HCT116 (cell line): Measurements from ENCODE around the gene OR2T11. TPM values are rescaled to one million over a fixed set of nuclear protein-coding genes. Genes with fewer than 3 reads are reported as not detected.

Experiments used
- ATAC-seq: fragments of 200-7000 bp; cut with Tn5 transposase; 2 replicates; pipeline ENCODE4 v1.9.1; 2020; ENCODE audit warnings: mild to moderate bottlenecking, moderate library complexity
- BruUV-seq: library from RNA; stranded (reverse); fragments of 400-500 nt; replicated peaks from 2 replicates; lab custom pipeline; 2021; lab: Mats Ljungman, UMichigan
- CTCF ChIA-PET: fragments of 300-600 bp; sonication (Branson Sonifier 250); formaldehyde crosslinking; loops from one replicate; lab custom pipeline; 2021; ENCODE audit warnings: antibody characterized with exemption; lab: Charles Lee
- POLR2A ChIA-PET: fragments of 300-600, 350-600 bp; sonication (Branson Sonifier 250); formaldehyde crosslinking; loops from one replicate; lab custom pipeline; 2021; ENCODE audit warnings: antibody characterized with exemption; lab: Charles Lee
- RAD21 ChIA-PET, 2 experiments: fragments of 300-600 bp; sonication (Branson Sonifier 250); formaldehyde crosslinking; loops; one replicate each; lab custom pipeline; 2023; ENCODE audit warnings: low total read pairs in 2 of 2; ENCODE audit not compliant: uncharacterized antibody in 2 of 2, unreplicated experiment in 2 of 2, low non-redundant PET in 1 of 2; lab: Charles Lee
- DNase-seq: peaks from one replicate; pipeline ENCODE4 v3.0.0-alpha.2; 2010; ENCODE audit warnings: low read depth, low spot score
- H2AFZ ChIP-seq: fragments of 200-600 bp; shearing (Covaris generic), sonication (generic); 2 replicates; pipeline ENCODE4 v1.6.1; 2017; ENCODE audit warnings: low read depth, mixed run types, mixed read lengths, antibody characterized with exemption, low read length; ENCODE audit not compliant: poor library complexity, severe bottlenecking
- H3K27ac ChIP-seq: 2 replicates; pipeline ENCODE4 v1.5.1; 2012; ENCODE audit warnings: low read depth, low read length
- H3K27me3 ChIP-seq: fragments of 200-600 bp; sonication (generic); 2 replicates; pipeline ENCODE4 v1.6.1; 2016; ENCODE audit warnings: mixed run types, low read length, mixed read lengths; ENCODE audit not compliant: insufficient read depth
- H3K36me3 ChIP-seq, 2 experiments: fragments of 200-500 bp in 1 of 2; fragments of 200-600 bp in 1 of 2; sonication (Bioruptor generic) in 1 of 2; sonication (generic) in 1 of 2; 2 replicates each; pipeline versions ENCODE4 v1.5.1 to v1.6.1; 2014 to 2016; ENCODE audit warnings: low read length in 2 of 2, inconsistent platforms in 1 of 2, mixed read lengths in 1 of 2, mixed run types in 1 of 2; ENCODE audit not compliant: insufficient read depth in 2 of 2, control insufficient read depth in 1 of 2
- H3K4me1 ChIP-seq, 2 experiments: fragments of 200-600 bp in 1 of 2; sonication (generic) in 1 of 2; 2 replicates each; pipeline versions ENCODE4 v1.5.1 to v1.6.1; 2012 to 2017; ENCODE audit warnings: low read length in 2 of 2, inconsistent platforms in 1 of 2, mild to moderate bottlenecking in 1 of 2, mixed read lengths in 1 of 2, mixed run types in 1 of 2, moderate library complexity in 1 of 2; ENCODE audit not compliant: insufficient read depth in 2 of 2, control insufficient read depth in 1 of 2
- H3K4me2 ChIP-seq: fragments of 200-600 bp; sonication (generic); 2 replicates; pipeline ENCODE4 v1.6.1; 2017; ENCODE audit warnings: mixed run types, low read length, mixed read lengths
- H3K4me3 ChIP-seq, 2 experiments: fragments of 200-600 bp in 1 of 2; sonication (generic) in 1 of 2; replicated peaks in 1 of 2; 2 replicates each; pipeline ENCODE4 v1.5.1; 2011 to 2016; ENCODE audit warnings: low read length in 2 of 2, control low read depth in 1 of 2, low read depth in 1 of 2, mild to moderate bottlenecking in 1 of 2, mixed read lengths in 1 of 2, mixed run types in 1 of 2
- H3K79me2 ChIP-seq: fragments of 200-600 bp; sonication (generic); 2 replicates; pipeline ENCODE4 v1.6.1; 2017; ENCODE audit warnings: mild to moderate bottlenecking, mixed run types, low read length, moderate library complexity, mixed read lengths; ENCODE audit not compliant: insufficient read depth
- H3K9ac ChIP-seq: fragments of 200-600 bp; sonication (generic); 2 replicates; pipeline ENCODE4 v1.6.1; 2016; ENCODE audit warnings: low read length, mixed read lengths
- H3K9me2 ChIP-seq: fragments of 200-600 bp; sonication (generic), shearing (Covaris generic); 2 replicates; pipeline ENCODE4 v1.6.1; 2017; ENCODE audit warnings: mixed run types, mild to moderate bottlenecking, moderate library complexity; ENCODE audit not compliant: insufficient read depth
- H3K9me3 ChIP-seq, 2 experiments: fragments of 200-500 bp in 1 of 2; fragments of 200-600 bp in 1 of 2; sonication (Bioruptor generic) in 1 of 2; sonication (generic) in 1 of 2; 2 replicates each; pipeline ENCODE4 v1.6.1; 2014 to 2017; ENCODE audit warnings: low read length in 2 of 2, mixed read lengths in 2 of 2, inconsistent platforms in 1 of 2, low read depth in 1 of 2, mild to moderate bottlenecking in 1 of 2, mixed run types in 1 of 2, moderate library complexity in 1 of 2; ENCODE audit not compliant: control insufficient read depth in 1 of 2, insufficient read depth in 1 of 2
- H4K20me1 ChIP-seq: fragments of 200-600 bp; sonication (generic), shearing (Covaris generic); 2 replicates; pipeline ENCODE4 v1.6.1; 2017; ENCODE audit warnings: mixed run types, mild to moderate bottlenecking, moderate library complexity; ENCODE audit not compliant: insufficient read depth
- CBX3 ChIP-seq: IDR thresholded peaks from 2 replicates; pipeline ENCODE4 v1.6.1; 2012; ENCODE audit warnings: low read depth
- CTCF ChIP-seq, 3 experiments: fragments of 200-600 bp in 1 of 3; sonication (generic) in 1 of 3; IDR thresholded peaks in 2 of 3; conservative IDR thresholded peaks in 1 of 3; 2 replicates each; pipeline ENCODE4 v1.5.1; 2012 to 2017; ENCODE audit warnings: low read depth in 2 of 3, low read length in 2 of 3, antibody characterized with exemption in 1 of 3, borderline replicate concordance in 1 of 3, control low read depth in 1 of 3, mild to moderate bottlenecking in 1 of 3, mixed read lengths in 1 of 3, mixed run types in 1 of 3, moderate library complexity in 1 of 3; ENCODE audit not compliant: insufficient read depth in 1 of 3
- EGR1 ChIP-seq: IDR thresholded peaks from 2 replicates; pipeline ENCODE4 v1.6.1; 2012; ENCODE audit warnings: low read depth
- ELF1 ChIP-seq: IDR thresholded peaks from 2 replicates; pipeline ENCODE4 v1.6.1; 2012; ENCODE audit warnings: low read depth, borderline replicate concordance
- EZH2 ChIP-seq: fragments of 200-600 bp; sonication (generic); IDR thresholded peaks from 2 replicates; pipeline ENCODE4 v1.6.1; 2017; ENCODE audit warnings: antibody characterized with exemption, mixed run types
- EZH2phosphoT487 ChIP-seq: fragments of 200-600 bp; IDR thresholded peaks from 2 replicates; pipeline ENCODE4 v1.6.1; 2018; ENCODE audit warnings: antibody characterized with exemption, borderline replicate concordance
- FOSL1 ChIP-seq: IDR thresholded peaks from 2 replicates; pipeline ENCODE4 v1.6.1; 2012; ENCODE audit warnings: low read depth
- POLR2AphosphoS5 ChIP-seq: IDR thresholded peaks from 2 replicates; pipeline ENCODE4 v1.6.1; 2011; ENCODE audit warnings: mild to moderate bottlenecking, low read depth, low read length, moderate library complexity
- RAD21 ChIP-seq: IDR thresholded peaks from 2 replicates; pipeline ENCODE4 v1.6.1; 2012; ENCODE audit warnings: low read depth, mild to moderate bottlenecking
- SRF ChIP-seq: IDR thresholded peaks from 2 replicates; pipeline ENCODE4 v1.6.1; 2012; ENCODE audit warnings: low read depth
- TCF7L2 ChIP-seq: IDR thresholded peaks from 2 replicates; pipeline ENCODE4 v1.7.0; 2011; ENCODE audit warnings: borderline replicate concordance, inconsistent platforms; ENCODE audit not compliant: insufficient read depth, insufficient read length; ENCODE audit errors: extremely low read depth
- YY1 ChIP-seq: IDR thresholded peaks from 2 replicates; pipeline ENCODE4 v1.6.1; 2011; ENCODE audit warnings: low read length, low read depth, moderate library complexity, mild to moderate bottlenecking; ENCODE audit not compliant: insufficient replicate concordance; ENCODE audit errors: extremely low read depth
- ZBTB33 ChIP-seq: IDR thresholded peaks from 2 replicates; pipeline ENCODE4 v1.6.1; 2011; ENCODE audit warnings: mild to moderate bottlenecking, low read length, moderate library complexity; ENCODE audit not compliant: insufficient replicate concordance; ENCODE audit errors: extremely low read depth
- ZFX ChIP-seq: fragments of 450-650 bp; IDR thresholded peaks from 2 replicates; pipeline ENCODE4 v1.6.1; 2017
- ZNF274 ChIP-seq: fragments of 200-500 bp; sonication (Bioruptor generic); IDR thresholded peaks from 2 replicates; pipeline ENCODE4 v1.6.1; 2014; ENCODE audit warnings: mild to moderate bottlenecking, low read depth, low read length, inconsistent platforms
- intact Hi-C: fragments of 100-400 bp; cut with micrococcal nuclease; formaldehyde crosslinking; loops from 2 replicates; pipeline ENCODE4 v1.10.0; 2022
- total RNA-seq: library from RNA; stranded (reverse); gene quantifications from one replicate; pipeline ENCODE4 v1.2.1, GENCODE V29; 2021; ENCODE audit not compliant: unreplicated experiment
- TF ChIP-seq, protein P1 (sequence below): IDR thresholded peaks from 2 replicates; pipeline ENCODE4 v1.6.1; 2012
- TF ChIP-seq, protein P2 (sequence below): IDR thresholded peaks from 2 replicates; pipeline ENCODE4 v1.6.1; 2012; ENCODE audit warnings: low read depth
- TF ChIP-seq, protein P3 (sequence below): IDR thresholded peaks from 2 replicates; pipeline ENCODE4 v1.6.1; 2012

OR2T11 gene
- total RNA-seq, 1 experiment from 2014 or later = not detected

GRCh38 chr1:248576260-248576980, 58.5 kb downstream of the OR2T11 start:
- no peak for DNase-seq
- RAD21 ChIA-PET = no interaction called here
- Histone ChIP-seq H3K79me2 (no peaks in the 10 kb centered on the region), H3K4me3 (no peak overlapping the region)
- BruUV-seq = no TSS peak
- TF ChIP-seq CBX3 (no peak), FOSL1 (no peak), ZFX (no peak), SRF (no peak), RAD21 (no peak), ZBTB33 (no peak), EGR1 (no peak), EZH2 (no peak), ELF1 (no peak), CTCF (IDR thresholded peaks at IDR 0.05 in 2 of 3, conservative IDR thresholded peaks at IDR 0.05 in 1 of 3; ENCODE audit: borderline replicate concordance in 1 of 3, insufficient read depth in 1 of 3, low read depth in 2 of 3, low read length in 2 of 3) (no peak), ZNF274 (no peak), YY1 (no peak), TCF7L2 (no peak), POLR2AphosphoS5 (no peak), EZH2phosphoT487 (no peak)
- TF ChIP-seq, protein P1, sequence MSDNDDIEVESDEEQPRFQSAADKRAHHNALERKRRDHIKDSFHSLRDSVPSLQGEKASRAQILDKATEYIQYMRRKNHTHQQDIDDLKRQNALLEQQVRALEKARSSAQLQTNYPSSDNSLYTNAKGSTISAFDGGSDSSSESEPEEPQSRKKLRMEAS = no peak
- TF ChIP-seq, protein P2, sequence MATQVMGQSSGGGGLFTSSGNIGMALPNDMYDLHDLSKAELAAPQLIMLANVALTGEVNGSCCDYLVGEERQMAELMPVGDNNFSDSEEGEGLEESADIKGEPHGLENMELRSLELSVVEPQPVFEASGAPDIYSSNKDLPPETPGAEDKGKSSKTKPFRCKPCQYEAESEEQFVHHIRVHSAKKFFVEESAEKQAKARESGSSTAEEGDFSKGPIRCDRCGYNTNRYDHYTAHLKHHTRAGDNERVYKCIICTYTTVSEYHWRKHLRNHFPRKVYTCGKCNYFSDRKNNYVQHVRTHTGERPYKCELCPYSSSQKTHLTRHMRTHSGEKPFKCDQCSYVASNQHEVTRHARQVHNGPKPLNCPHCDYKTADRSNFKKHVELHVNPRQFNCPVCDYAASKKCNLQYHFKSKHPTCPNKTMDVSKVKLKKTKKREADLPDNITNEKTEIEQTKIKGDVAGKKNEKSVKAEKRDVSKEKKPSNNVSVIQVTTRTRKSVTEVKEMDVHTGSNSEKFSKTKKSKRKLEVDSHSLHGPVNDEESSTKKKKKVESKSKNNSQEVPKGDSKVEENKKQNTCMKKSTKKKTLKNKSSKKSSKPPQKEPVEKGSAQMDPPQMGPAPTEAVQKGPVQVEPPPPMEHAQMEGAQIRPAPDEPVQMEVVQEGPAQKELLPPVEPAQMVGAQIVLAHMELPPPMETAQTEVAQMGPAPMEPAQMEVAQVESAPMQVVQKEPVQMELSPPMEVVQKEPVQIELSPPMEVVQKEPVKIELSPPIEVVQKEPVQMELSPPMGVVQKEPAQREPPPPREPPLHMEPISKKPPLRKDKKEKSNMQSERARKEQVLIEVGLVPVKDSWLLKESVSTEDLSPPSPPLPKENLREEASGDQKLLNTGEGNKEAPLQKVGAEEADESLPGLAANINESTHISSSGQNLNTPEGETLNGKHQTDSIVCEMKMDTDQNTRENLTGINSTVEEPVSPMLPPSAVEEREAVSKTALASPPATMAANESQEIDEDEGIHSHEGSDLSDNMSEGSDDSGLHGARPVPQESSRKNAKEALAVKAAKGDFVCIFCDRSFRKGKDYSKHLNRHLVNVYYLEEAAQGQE = no peak
- TF ChIP-seq, protein P3, sequence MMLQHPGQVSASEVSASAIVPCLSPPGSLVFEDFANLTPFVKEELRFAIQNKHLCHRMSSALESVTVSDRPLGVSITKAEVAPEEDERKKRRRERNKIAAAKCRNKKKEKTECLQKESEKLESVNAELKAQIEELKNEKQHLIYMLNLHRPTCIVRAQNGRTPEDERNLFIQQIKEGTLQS = no peak
- TF ChIP-seq, all 23 proteins: peak for 0
- H3K9ac ChIP-seq = no peak overlapping the region
- no peaks in the 10 kb centered on the region for H3K4me1 ChIP-seq
- H2AFZ ChIP-seq = no peak overlapping the region
- H4K20me1 ChIP-seq = no peaks in the 10 kb centered on the region
- no peak for ATAC-seq
- intact Hi-C loops = no loop called here
- no peak overlapping the region for H3K27ac ChIP-seq
- H3K9me2 ChIP-seq = no peaks in the 10 kb centered on the region
- no peaks in the 10 kb centered on the region for H3K9me3 ChIP-seq
- no peaks in the 10 kb centered on the region for H3K36me3 ChIP-seq
- ChIA-PET POLR2A (no interaction called here), CTCF (no interaction called here)
- H3K4me2 ChIP-seq = no peak overlapping the region
- no peaks in the 10 kb centered on the region for H3K27me3 ChIP-seq
